GM13976 (cell line): Measurements from ENCODE around the gene KLHL7.

ENCODE experiments used
- DNase-seq: peaks from one replicate; pipeline ENCODE4 v3.0.0; 2012; ENCODE audit warnings: low spot score
- in situ Hi-C: fragments of 300-500 bp; cut with MboI; formaldehyde crosslinking; loops from one replicate; pipeline ENCODE4 v1.12.0; 2022; ENCODE audit warnings: low sequenced_read_pairs, mixed read lengths, inconsistent platforms; ENCODE audit not compliant: unreplicated experiment
- TF ChIP-seq, protein P1 (sequence below): IDR thresholded peaks from 2 replicates; pipeline ENCODE4 v1.5.1; 2012; ENCODE audit warnings: borderline replicate concordance, mild to moderate bottlenecking; ENCODE audit not compliant: insufficient read depth; ENCODE audit errors: extremely low read depth, missing control alignments, control extremely low read depth

KLHL7 gene

DNA sequence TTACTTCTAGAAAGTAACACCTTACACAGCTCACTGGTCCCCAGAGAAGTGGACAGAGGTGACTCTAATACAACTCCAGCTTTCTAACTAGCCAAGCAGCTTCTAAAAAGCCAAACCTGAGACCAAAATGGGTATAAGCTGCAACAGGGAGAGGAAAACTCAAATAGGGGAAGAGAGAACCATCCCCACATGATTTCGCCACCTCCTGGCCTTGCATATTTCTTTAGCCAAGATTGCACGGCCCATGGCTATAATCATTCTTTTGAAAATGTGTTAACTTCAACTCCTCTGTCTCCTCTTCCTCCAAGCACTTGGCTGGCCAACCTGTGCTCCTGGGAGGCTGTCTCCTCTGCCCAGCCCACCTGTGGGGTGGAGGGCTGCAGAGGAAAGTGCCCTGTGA is 104.9 kb downstream of the KLHL7 start:
- no peak for DNase-seq
- TF ChIP-seq, protein P1, sequence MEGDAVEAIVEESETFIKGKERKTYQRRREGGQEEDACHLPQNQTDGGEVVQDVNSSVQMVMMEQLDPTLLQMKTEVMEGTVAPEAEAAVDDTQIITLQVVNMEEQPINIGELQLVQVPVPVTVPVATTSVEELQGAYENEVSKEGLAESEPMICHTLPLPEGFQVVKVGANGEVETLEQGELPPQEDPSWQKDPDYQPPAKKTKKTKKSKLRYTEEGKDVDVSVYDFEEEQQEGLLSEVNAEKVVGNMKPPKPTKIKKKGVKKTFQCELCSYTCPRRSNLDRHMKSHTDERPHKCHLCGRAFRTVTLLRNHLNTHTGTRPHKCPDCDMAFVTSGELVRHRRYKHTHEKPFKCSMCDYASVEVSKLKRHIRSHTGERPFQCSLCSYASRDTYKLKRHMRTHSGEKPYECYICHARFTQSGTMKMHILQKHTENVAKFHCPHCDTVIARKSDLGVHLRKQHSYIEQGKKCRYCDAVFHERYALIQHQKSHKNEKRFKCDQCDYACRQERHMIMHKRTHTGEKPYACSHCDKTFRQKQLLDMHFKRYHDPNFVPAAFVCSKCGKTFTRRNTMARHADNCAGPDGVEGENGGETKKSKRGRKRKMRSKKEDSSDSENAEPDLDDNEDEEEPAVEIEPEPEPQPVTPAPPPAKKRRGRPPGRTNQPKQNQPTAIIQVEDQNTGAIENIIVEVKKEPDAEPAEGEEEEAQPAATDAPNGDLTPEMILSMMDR, result no peak
- in situ Hi-C loops, result no loop called here

DNA sequence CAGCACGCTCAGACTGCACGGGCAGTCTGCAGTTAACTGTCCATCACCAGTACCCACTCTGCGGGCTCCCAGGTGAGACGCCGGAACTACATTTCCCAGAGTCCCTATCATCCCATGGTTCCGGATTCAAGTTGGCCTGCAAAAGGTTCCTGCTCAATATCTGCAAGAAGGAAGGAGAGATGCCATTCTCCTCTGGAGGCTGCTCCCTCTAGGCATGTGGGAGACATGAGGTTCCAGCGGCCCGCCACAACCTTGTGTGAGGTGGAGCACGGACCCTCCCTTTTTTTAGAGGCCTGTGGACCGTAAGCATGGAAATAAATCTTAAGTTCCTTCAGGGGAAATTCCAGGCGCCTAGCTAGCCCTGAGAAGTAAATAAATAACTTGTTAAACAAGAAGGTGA is 106.0 kb downstream of the KLHL7 start:
- DNase-seq, result no peak
- TF ChIP-seq, protein P1, result no peak
- in situ Hi-C loops, result no loop called here

DNA sequence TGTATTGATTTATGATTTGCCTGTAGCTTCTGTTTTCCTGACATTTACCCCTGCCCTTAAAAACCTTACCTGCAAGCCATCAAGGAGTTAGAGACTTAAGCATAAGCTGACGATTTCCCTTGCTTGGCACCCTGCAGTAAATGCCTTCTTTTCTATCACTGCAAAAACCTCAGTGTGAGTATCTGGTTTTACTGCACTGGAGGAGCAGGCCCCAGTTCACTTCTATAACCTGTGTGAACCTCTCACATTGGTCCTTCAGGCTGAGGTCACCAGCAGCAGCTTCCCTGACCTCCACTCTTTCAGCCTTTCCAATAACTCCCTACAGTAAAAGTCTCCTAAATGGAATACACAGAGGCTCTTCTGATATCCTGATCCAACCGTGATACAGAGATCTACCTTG is 106.8 kb downstream of the KLHL7 start:
- DNase-seq, result no peak
- TF ChIP-seq, protein P1, result no peak
- in situ Hi-C loops, result no loop called here

DNA sequence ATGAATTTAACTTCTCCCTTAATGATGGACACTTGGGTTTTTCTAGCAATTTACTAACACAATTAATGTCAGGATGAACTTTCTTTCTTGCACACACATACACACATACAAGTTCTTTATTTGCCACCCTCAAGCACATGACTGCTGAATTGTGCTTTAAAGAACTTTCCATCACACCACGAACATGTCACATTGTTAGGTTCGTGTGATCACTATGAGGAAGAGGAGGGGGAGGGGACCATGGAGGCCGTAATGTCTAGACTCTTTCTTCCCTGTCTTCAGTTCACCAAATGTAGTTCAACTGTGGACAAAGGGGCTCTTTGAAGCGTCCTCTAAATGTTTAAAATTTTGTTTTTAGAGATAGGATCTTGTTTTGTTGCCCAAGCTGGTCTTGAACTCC is 107.3 kb downstream of the KLHL7 start:
- DNase-seq, result no peak
- TF ChIP-seq, protein P1, result no peak
- in situ Hi-C loops, result no loop called here

DNA sequence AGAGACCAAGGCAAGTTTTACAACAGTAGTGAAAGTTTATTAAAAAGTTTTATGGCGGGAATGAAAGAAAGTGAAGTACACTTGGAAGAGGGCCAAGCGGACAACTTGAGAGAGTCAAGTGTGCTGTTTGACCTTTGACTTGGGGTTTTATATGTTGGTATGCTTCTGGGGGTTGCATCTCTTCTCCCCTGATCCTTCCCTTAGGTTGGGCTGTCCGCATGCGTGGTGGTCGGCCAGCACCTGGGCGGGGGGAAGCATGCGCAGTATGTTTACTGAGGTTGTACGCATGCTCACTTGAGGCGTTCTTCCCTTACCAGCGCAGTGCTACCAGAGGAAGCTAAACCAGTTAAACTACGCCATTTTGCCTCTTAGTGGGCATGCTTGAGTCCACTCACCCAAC is 108.2 kb downstream of the KLHL7 start:
- DNase-seq, result no peak
- TF ChIP-seq, protein P1, result no peak
- in situ Hi-C loops, result no loop called here

DNA sequence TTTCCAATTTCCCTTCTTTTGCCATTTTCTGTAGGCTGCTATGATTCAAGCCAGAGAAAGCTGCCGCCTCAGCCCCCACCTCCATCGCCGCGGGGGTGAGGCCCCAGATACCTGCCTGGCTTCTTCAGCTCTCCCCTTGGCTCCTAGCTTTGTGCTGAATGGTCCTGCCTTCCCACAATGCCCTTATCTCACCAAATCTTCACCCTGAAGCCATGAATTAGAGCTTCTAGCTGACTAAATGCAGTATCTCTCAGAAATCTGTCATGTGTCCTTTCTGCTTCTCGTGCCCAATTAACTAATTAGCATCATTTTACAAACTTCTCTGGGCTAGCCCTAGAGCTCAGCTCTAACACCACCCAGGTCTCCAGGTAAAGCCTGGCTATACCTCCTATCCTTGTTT is 108.8 kb downstream of the KLHL7 start:
- no peak for DNase-seq
- TF ChIP-seq, protein P1, result no peak
- in situ Hi-C loops, result no loop called here

DNA sequence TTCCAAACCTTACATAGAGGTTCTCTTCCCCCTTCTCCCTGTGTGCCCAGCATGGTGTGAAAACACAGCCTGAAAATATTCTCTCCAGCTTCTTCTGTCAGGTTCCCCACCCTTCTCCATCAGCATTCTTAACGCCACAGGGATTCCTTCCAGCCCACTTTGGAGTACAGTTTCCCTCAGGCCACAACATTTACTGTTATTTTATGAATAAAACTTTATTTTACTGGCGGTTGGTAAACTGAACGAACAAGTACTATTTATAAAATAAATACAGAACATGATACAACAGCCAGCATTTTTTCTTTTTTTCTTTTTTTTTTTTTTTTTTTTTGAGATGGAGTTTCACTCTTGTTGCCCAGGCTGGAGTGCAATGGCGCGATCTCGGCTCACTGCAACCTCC is 109.4 kb downstream of the KLHL7 start:
- no peak for DNase-seq
- in situ Hi-C loops, result no loop called here
- TF ChIP-seq, protein P1, result no peak
